Endothelial cell (in vitro differentiated cells): ENCODE results near the gene FAM53B. TPM values are rescaled to one million over a fixed set of nuclear protein-coding genes. Genes with fewer than 3 reads are reported as not detected.

Source experiments
- DNase-seq: peaks from one replicate; pipeline ENCODE4 v3.0.0; 2021; ENCODE audit warnings: low spot score
- H3K27ac Mint-ChIP-seq: one replicate; pipeline ENCODE4 v1.8.0; 2021; ENCODE audit warnings: mixed read lengths, inconsistent platforms; ENCODE audit not compliant: unreplicated experiment
- H3K27me3 Mint-ChIP-seq: one replicate; pipeline ENCODE4 v1.8.0; 2021; ENCODE audit warnings: mild to moderate bottlenecking, moderate library complexity, mixed read lengths, inconsistent platforms; ENCODE audit not compliant: unreplicated experiment
- H3K36me3 Mint-ChIP-seq: one replicate; pipeline ENCODE4 v1.8.0; 2021; ENCODE audit warnings: mild to moderate bottlenecking, low read depth, mixed read lengths, inconsistent platforms; ENCODE audit not compliant: unreplicated experiment
- H3K4me1 Mint-ChIP-seq: one replicate; pipeline ENCODE4 v1.8.0; 2021; ENCODE audit warnings: mild to moderate bottlenecking, mixed read lengths, inconsistent platforms; ENCODE audit not compliant: unreplicated experiment
- H3K4me3 Mint-ChIP-seq: one replicate; pipeline ENCODE4 v1.8.0; 2021; ENCODE audit warnings: mild to moderate bottlenecking, mixed read lengths, inconsistent platforms; ENCODE audit not compliant: unreplicated experiment
- H3K9me3 Mint-ChIP-seq: one replicate; pipeline ENCODE4 v1.8.0; 2021; ENCODE audit warnings: mixed read lengths, inconsistent platforms; ENCODE audit not compliant: unreplicated experiment
- total RNA-seq: library from RNA; stranded (reverse); fragmentation: NEBNext Ultra II Directional; extraction: Animal tissue kit (Norgen Biotek cat#: 25700); gene quantifications from one replicate; pipeline ENCODE4 v1.2.1, GENCODE V29; 2021; ENCODE audit not compliant: unreplicated experiment
- TF ChIP-seq, protein P1 (sequence below): fragments of 200-600 bp; sonication (generic); IDR thresholded peaks from one replicate; pipeline ENCODE4 v1.5.0; 2021; ENCODE audit warnings: antibody characterized with exemption; ENCODE audit not compliant: unreplicated experiment

FAM53B gene
- total RNA-seq, 1 donor from 2014 or later = 21.0 TPM

- H3K27ac Mint-ChIP-seq = no peak overlapping the region
- no peak overlapping the region for H3K4me3 Mint-ChIP-seq
- H3K4me1 Mint-ChIP-seq = peaks cover 34% of the 10 kb centered on the region
- peaks cover 5% of the 10 kb centered on the region for H3K27me3 Mint-ChIP-seq
- TF ChIP-seq, protein P1, sequence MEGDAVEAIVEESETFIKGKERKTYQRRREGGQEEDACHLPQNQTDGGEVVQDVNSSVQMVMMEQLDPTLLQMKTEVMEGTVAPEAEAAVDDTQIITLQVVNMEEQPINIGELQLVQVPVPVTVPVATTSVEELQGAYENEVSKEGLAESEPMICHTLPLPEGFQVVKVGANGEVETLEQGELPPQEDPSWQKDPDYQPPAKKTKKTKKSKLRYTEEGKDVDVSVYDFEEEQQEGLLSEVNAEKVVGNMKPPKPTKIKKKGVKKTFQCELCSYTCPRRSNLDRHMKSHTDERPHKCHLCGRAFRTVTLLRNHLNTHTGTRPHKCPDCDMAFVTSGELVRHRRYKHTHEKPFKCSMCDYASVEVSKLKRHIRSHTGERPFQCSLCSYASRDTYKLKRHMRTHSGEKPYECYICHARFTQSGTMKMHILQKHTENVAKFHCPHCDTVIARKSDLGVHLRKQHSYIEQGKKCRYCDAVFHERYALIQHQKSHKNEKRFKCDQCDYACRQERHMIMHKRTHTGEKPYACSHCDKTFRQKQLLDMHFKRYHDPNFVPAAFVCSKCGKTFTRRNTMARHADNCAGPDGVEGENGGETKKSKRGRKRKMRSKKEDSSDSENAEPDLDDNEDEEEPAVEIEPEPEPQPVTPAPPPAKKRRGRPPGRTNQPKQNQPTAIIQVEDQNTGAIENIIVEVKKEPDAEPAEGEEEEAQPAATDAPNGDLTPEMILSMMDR = no peak
- H3K36me3 Mint-ChIP-seq = peaks cover 21% of the 10 kb centered on the region
- H3K9me3 Mint-ChIP-seq = no peaks in the 10 kb centered on the region
- no peak for DNase-seq
These were observed 38.8 kb downstream of the FAM53B start for GRCh38 chr10:124705381-124705740.

DNA sequence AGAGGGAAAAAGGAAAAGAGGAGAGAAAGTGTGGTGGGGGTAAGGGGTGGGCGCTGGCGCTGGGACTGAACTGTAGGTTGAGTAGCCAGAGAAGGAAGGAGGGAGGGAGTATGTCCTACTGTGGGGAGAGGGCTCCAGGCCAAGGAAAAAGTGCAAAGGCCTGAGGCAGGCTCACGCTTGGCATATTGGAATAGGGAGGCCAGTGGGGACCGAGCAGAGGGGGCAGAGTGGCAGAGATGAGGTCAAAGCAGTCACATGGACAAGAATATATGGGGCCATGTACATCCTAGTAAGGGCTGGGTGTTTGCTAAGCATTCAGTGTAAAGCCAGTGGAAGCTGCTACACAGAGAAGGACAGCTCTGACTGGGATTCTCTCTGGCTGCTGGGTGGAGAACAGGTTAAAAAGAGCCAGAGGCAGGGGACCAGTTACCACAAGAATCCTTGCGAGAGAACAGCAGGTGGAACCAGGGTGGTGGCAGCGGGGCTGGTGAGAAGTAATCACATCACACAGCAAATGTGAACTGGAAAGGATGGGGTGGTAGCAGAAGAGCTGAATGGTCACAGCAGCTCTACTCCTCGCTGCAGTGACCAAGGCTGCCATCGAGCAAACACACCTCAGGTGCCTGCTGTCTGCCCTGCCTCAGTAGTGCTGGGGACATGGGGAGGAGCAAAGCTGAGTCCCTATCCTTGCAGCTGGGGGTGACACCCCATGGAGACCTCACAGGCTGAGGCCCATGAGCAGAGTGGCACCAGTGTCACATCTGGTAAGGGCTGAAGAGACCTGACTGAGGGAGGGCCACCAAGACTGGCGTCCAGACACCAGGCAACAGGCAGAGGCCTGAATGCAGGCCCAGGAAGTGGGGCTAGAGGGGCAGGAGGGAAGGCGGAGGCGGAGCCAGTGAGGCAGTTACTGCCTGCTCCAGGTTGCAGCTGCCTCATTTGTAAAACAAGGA is 39.5 kb downstream of the FAM53B start:
- Mint-ChIP-seq H3K9me3 (no peaks in the 10 kb centered on the region), H3K4me1 (peaks cover 31% of the 10 kb centered on the region), H3K4me3 (no peak overlapping the region), H3K36me3 (peaks cover 21% of the 10 kb centered on the region), H3K27me3 (peaks cover 5% of the 10 kb centered on the region), H3K27ac (no peak overlapping the region)
- TF ChIP-seq, protein P1 = no peak
- no peak for DNase-seq

GRCh38 chr10:124703778-124704427 is 40.3 kb downstream of the FAM53B start:
- H3K9me3 Mint-ChIP-seq = no peaks in the 10 kb centered on the region
- H3K27ac Mint-ChIP-seq = no peak overlapping the region
- peaks cover 3% of the 10 kb centered on the region for H3K27me3 Mint-ChIP-seq
- H3K36me3 Mint-ChIP-seq = peaks cover 21% of the 10 kb centered on the region
- TF ChIP-seq, protein P1 = no peak
- H3K4me1 Mint-ChIP-seq = peaks cover 28% of the 10 kb centered on the region
- DNase-seq = no peak
- no peak overlapping the region for H3K4me3 Mint-ChIP-seq

DNA sequence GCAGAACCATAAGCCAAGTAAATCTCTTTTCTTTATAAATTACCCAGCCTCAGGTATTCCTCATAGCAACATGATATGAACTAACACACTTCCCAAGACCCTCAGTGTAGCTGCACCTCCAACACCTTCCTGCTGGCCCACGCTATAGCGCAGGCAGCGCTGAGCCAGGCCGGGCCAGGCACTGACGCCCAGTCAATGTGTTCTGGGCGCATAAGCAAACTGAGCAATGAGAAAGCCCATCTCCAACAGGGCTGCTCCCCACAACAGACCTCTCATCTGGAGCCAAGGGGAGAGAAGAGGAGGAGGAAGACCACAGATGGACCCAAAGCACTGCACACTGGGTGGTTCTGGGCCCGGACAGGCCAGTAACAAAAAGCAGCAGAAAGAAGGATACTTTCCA is 40.8 kb downstream of the FAM53B start:
- no peak overlapping the region for H3K27ac Mint-ChIP-seq
- peaks cover 24% of the 10 kb centered on the region for H3K36me3 Mint-ChIP-seq
- no peak overlapping the region for H3K4me3 Mint-ChIP-seq
- H3K27me3 Mint-ChIP-seq = peaks cover 3% of the 10 kb centered on the region
- TF ChIP-seq, protein P1 = no peak
- H3K9me3 Mint-ChIP-seq = no peaks in the 10 kb centered on the region
- DNase-seq = no peak
- peaks cover 28% of the 10 kb centered on the region for H3K4me1 Mint-ChIP-seq
